ENCODE results near the gene C11orf24. TPM values are rescaled to one million over a fixed set of nuclear protein-coding genes. Genes with fewer than 3 reads are reported as not detected.

Gene C11orf24
- total and polyA plus RNA-seq, 9 of the 15 experiments (the other 6 are each of a cell fraction or from before 2014, with no cell fraction given) = 2.0 to 65.2 (median 32.5) TPM

DNA sequence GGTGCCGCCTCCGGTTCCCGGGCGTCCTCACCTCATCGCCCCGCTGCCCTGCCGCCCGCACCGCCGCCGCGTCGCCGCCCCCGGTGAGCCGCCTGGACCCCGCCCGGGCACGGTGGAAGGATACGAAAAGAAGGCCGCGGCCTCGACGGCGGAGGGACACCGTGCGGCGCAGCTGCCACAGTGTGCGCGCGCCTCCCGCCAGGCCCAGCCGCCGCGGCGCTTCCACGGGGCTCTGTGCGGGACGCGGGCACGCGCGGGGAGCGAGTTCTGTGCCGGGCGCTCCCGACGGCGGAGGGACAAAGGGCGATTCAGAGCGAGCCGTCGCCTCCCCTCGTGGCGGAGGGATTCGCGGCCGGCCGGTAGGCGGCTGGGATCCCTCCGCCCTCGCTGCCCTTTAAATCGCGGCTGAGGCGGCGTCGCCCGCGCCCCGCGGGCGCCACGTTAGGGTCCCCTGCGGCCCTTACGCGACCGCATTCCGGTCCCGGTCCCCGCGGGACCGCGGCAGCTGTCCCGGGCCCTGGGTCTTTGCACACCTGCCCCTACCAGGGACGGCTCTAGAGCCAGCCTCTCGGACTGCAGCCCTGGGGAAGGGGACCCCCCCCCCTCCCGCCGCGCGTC is 58.1 kb downstream of the C11orf24 start (continued):
- TF ChIP-seq ZNF277 (CRISPR knock-in tag; IDR thresholded peaks at IDR 0.05; ENCODE audit: borderline replicate concordance) = no peak
- TF ChIP-seq LARP7 (IDR thresholded peaks at IDR 0.05) = no peak
- TF ChIP-seq KDM5B (IDR thresholded peaks at IDR 0.05; ENCODE audit: insufficient replicate concordance, low read depth, low read length) = peak; percentile 99
- no peak for TF ChIP-seq RFX5 (IDR thresholded peaks at IDR 0.05; ENCODE audit: low read depth, low read length)
- TF ChIP-seq HCFC1 (IDR thresholded peaks at IDR 0.05; ENCODE audit: low read depth, low read length) = no peak; the same call in 1 of the 2 replicates
- TF ChIP-seq LEF1 (IDR thresholded peaks at IDR 0.05) = no peak
- no peak for TF ChIP-seq ZNF146 (CRISPR knock-in tag; IDR thresholded peaks at IDR 0.05; ENCODE audit: unreplicated experiment)
- TF ChIP-seq ZBTB17 (CRISPR knock-in tag; IDR thresholded peaks at IDR 0.05) = peak; percentile 57; the same call in 1 of the 2 replicates
- TF ChIP-seq IRF9 (tag; IDR thresholded peaks at IDR 0.05) = no peak
- TF ChIP-seq, protein P1, sequence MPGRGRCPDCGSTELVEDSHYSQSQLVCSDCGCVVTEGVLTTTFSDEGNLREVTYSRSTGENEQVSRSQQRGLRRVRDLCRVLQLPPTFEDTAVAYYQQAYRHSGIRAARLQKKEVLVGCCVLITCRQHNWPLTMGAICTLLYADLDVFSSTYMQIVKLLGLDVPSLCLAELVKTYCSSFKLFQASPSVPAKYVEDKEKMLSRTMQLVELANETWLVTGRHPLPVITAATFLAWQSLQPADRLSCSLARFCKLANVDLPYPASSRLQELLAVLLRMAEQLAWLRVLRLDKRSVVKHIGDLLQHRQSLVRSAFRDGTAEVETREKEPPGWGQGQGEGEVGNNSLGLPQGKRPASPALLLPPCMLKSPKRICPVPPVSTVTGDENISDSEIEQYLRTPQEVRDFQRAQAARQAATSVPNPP (IDR thresholded peaks at IDR 0.05; ENCODE audit: borderline replicate concordance, insufficient read depth, insufficient read length) = no peak
- TF ChIP-seq TCF3 (CRISPR knock-in tag; IDR thresholded peaks at IDR 0.05) = no peak
- TF ChIP-seq DIDO1 (tag; IDR thresholded peaks at IDR 0.05; ENCODE audit: low read depth) = no peak
- TF ChIP-seq ZNF232 (CRISPR knock-in tag; IDR thresholded peaks at IDR 0.05) = no peak
- no peak for TF ChIP-seq NFYB (IDR thresholded peaks at IDR 0.05; ENCODE audit: extremely low read depth, insufficient read length)
- TF ChIP-seq GABPA (tag; conservative IDR thresholded peaks at IDR 0.05; ENCODE audit: low read depth) = peak; percentile 32; the same call in 1 of the 2 replicates
- TF ChIP-seq ZFPM2 (CRISPR knock-in tag; IDR thresholded peaks at IDR 0.05) = 0 out of 2 replicates have a peak, but pooled peaks have one; percentile 83
- no peak for TF ChIP-seq STAG1 (CRISPR knock-in tag; IDR thresholded peaks at IDR 0.05; ENCODE audit: borderline replicate concordance)
- no peak for TF ChIP-seq FOXM1 (IDR thresholded peaks at IDR 0.05; ENCODE audit: low read depth)
- no peak for TF ChIP-seq FOXM1 (CRISPR knock-in tag; IDR thresholded peaks at IDR 0.05; ENCODE audit: low read depth)
